ENCODE data around the gene HTT. TPM values are rescaled to one million over a fixed set of nuclear protein-coding genes. Genes with fewer than 3 reads are reported as not detected.

HTT gene
- total RNA-seq, 4 donors from 2014 or later, result 50.1 to 192 (median 81.0) TPM

GRCh38 chr4:3179126-3179706 is 104.7 kb downstream of the HTT start:
- Histone ChIP-seq H3K27ac (no peak overlapping the region), H3K36me3 (peaks cover 93% of the 10 kb centered on the region), H3K27me3 (no peaks in the 10 kb centered on the region), H3K4me3 (no peak overlapping the region), H3K9me3 (no peaks in the 10 kb centered on the region), H3K4me1 (no peaks in the 10 kb centered on the region)
- no peak for DNase-seq (ENCODE audit: low spot score in 2 of 2)
- WGBS, result 82% methylated on average over 12 of the region's 12 CpGs
- TF ChIP-seq POLR2A (IDR thresholded peaks at IDR 0.05) (no peak), CTCF (IDR thresholded peaks at IDR 0.05) (no peak), POLR2AphosphoS5 (IDR thresholded peaks at IDR 0.05) (no peak), EP300 (IDR thresholded peaks at IDR 0.05) (no peak)

GRCh38 chr4:3183008-3183407 is 108.5 kb downstream of the HTT start:
- WGBS, result 100% methylated on average over 4 of the region's 4 CpGs
- Histone ChIP-seq H3K9me3 (no peaks in the 10 kb centered on the region), H3K27me3 (no peaks in the 10 kb centered on the region), H3K27ac (no peak overlapping the region), H3K4me1 (no peaks in the 10 kb centered on the region), H3K36me3 (peaks cover 93% of the 10 kb centered on the region), H3K4me3 (no peak overlapping the region)
- TF ChIP-seq EP300 (IDR thresholded peaks at IDR 0.05) (no peak), POLR2AphosphoS5 (IDR thresholded peaks at IDR 0.05) (no peak), CTCF (IDR thresholded peaks at IDR 0.05) (no peak), POLR2A (IDR thresholded peaks at IDR 0.05) (no peak)
- no peak for DNase-seq (ENCODE audit: low spot score in 2 of 2)

- WGBS, result 76% methylated on average over 4 of the region's 4 CpGs
- Histone ChIP-seq H3K27ac (no peak overlapping the region), H3K4me3 (no peak overlapping the region), H3K9me3 (no peaks in the 10 kb centered on the region), H3K36me3 (peaks cover 94% of the 10 kb centered on the region), H3K4me1 (no peaks in the 10 kb centered on the region), H3K27me3 (no peaks in the 10 kb centered on the region)
- no peak for DNase-seq (ENCODE audit: low spot score in 2 of 2)
- TF ChIP-seq EP300 (IDR thresholded peaks at IDR 0.05) (no peak), CTCF (IDR thresholded peaks at IDR 0.05) (no peak), POLR2AphosphoS5 (IDR thresholded peaks at IDR 0.05) (no peak), POLR2A (IDR thresholded peaks at IDR 0.05) (no peak)
Observed at GRCh38 chr4:3184725-3185124, 110.2 kb downstream of the HTT start.

DNA sequence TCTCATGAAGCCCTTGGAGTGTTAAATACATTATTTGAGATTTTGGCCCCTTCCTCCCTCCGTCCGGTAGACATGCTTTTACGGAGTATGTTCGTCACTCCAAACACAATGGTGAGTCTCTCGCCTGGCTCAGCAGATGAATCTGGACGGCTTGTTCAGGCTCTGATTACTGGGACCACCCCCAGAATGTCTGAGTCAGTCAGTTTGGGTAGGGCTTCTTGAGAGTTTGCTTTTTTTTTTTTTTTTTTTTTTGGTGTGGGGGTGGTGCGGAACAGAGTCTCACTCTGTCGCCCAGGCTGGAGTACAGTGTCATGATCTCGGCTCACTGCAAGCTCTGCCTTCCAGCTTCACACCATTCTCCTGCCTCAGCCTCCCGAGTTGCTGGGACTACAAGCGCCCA is 112.1 kb downstream of the HTT start:
- 89% methylated on average over 11 of the region's 11 CpGs for WGBS
- no peaks in the 10 kb centered on the region for H3K27me3 ChIP-seq
- H3K36me3 ChIP-seq, result peaks cover 91% of the 10 kb centered on the region
- H3K9me3 ChIP-seq, result no peaks in the 10 kb centered on the region
- DNase-seq (ENCODE audit: low spot score in 2 of 2), result no peak
- no peak overlapping the region for H3K27ac ChIP-seq
- TF ChIP-seq EP300 (IDR thresholded peaks at IDR 0.05), result no peak
- H3K4me3 ChIP-seq, result no peak overlapping the region
- no peaks in the 10 kb centered on the region for H3K4me1 ChIP-seq

DNA sequence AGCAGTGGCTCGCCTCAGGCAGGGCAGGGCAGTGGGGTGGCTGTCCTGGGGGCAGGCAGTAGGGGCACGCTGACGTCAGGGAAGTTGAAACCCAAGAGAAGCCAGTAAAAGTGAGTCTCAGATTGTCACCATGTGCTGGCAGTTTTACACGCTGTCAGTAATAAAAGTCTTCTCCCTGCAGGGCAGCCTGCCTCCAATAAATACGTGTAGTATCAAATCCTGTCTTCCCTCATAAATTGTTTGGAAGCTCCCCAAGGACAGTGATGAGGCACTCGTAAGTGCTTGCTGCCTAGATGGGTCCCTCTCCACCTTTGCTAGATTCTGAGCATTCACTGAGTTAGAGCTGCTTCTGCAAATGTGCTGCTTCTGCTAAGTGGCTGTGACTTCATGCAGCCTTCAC is 113.6 kb downstream of the HTT start:
- TF ChIP-seq EP300 (IDR thresholded peaks at IDR 0.05), result no peak
- H3K4me3 ChIP-seq, result no peak overlapping the region
- DNase-seq (ENCODE audit: low spot score in 2 of 2), result no peak
- no peak overlapping the region for H3K27ac ChIP-seq
- no peaks in the 10 kb centered on the region for H3K4me1 ChIP-seq
- H3K27me3 ChIP-seq, result no peaks in the 10 kb centered on the region
- WGBS, result 79% methylated on average over 3 of the region's 6 CpGs
- H3K36me3 ChIP-seq, result peaks cover 91% of the 10 kb centered on the region
- no peaks in the 10 kb centered on the region for H3K9me3 ChIP-seq

DNA sequence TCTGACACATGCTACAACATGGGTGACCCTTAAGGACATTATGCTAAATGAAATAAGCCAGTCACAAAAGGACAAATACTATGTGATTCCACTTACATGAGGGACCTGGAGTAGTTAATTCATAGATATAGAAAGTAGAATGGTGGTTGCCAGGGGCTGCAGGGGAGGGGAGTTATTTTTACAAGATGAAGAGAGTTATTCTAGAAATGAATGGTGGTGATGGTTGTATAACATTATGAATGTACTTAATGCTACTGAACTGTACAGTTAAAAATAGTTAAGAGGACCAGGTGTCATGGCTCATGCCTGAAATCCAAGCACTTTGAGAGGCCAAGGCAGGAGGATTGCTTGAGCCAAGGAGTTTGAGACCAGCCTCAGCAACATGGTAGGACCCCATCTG is 115.0 kb downstream of the HTT start:
- no peak for TF ChIP-seq EP300 (IDR thresholded peaks at IDR 0.05)
- TF ChIP-seq CTCF (IDR thresholded peaks at IDR 0.05), result no peak
- TF ChIP-seq POLR2AphosphoS5 (IDR thresholded peaks at IDR 0.05), result no peak
- no peak for TF ChIP-seq POLR2A (IDR thresholded peaks at IDR 0.05)
- H3K36me3 ChIP-seq, result peaks cover 86% of the 10 kb centered on the region

More for the DNA sequence above, 115.0 kb downstream of the HTT start:
- DNase-seq (ENCODE audit: low spot score in 2 of 2), result no peak
- no peaks in the 10 kb centered on the region for H3K27me3 ChIP-seq
- no peak overlapping the region for H3K4me3 ChIP-seq
- no peaks in the 10 kb centered on the region for H3K9me3 ChIP-seq
- no peak overlapping the region for H3K27ac ChIP-seq
- no peaks in the 10 kb centered on the region for H3K4me1 ChIP-seq

Data from suprapubic skin (tissue), 4 donors.